ENCODE results near the gene ATXN7. TPM values are rescaled to one million over a fixed set of nuclear protein-coding genes. Genes with fewer than 3 reads are reported as not detected.

The ATXN7 gene
- total RNA-seq, 3 donors from 2014 or later: 37.4 to 56.2 (median 47.9) TPM

GRCh38 chr3:63968612-63969350 lies 105.1 kb downstream of the ATXN7 start:
- H3K27ac ChIP-seq: peak overlapping the region; percentile 70 to 75
- H3K4me1 ChIP-seq: peaks cover 0 to 32% of the 10 kb centered on the region in 2 donors
- no peaks in the 10 kb centered on the region for H3K9me3 ChIP-seq
- H3K4me3 ChIP-seq: peak overlapping the region in 2 of 3 donors; percentile 35 to 36
- TF ChIP-seq, protein P1, sequence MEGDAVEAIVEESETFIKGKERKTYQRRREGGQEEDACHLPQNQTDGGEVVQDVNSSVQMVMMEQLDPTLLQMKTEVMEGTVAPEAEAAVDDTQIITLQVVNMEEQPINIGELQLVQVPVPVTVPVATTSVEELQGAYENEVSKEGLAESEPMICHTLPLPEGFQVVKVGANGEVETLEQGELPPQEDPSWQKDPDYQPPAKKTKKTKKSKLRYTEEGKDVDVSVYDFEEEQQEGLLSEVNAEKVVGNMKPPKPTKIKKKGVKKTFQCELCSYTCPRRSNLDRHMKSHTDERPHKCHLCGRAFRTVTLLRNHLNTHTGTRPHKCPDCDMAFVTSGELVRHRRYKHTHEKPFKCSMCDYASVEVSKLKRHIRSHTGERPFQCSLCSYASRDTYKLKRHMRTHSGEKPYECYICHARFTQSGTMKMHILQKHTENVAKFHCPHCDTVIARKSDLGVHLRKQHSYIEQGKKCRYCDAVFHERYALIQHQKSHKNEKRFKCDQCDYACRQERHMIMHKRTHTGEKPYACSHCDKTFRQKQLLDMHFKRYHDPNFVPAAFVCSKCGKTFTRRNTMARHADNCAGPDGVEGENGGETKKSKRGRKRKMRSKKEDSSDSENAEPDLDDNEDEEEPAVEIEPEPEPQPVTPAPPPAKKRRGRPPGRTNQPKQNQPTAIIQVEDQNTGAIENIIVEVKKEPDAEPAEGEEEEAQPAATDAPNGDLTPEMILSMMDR (IDR thresholded peaks at IDR 0.05): no peak
- TF ChIP-seq POLR2A (IDR thresholded peaks at IDR 0.05) (no peak), POLR2AphosphoS5 (IDR thresholded peaks at IDR 0.05) (no peak)
- no peaks in the 10 kb centered on the region for H3K36me3 ChIP-seq
- H3K27me3 ChIP-seq: no peaks in the 10 kb centered on the region
- intact Hi-C loops (cut with DNase I; ENCODE audit: low total_unique reads): no loop called here
- no peak for DNase-seq (ENCODE audit: low spot score in 2 of 2)

DNA sequence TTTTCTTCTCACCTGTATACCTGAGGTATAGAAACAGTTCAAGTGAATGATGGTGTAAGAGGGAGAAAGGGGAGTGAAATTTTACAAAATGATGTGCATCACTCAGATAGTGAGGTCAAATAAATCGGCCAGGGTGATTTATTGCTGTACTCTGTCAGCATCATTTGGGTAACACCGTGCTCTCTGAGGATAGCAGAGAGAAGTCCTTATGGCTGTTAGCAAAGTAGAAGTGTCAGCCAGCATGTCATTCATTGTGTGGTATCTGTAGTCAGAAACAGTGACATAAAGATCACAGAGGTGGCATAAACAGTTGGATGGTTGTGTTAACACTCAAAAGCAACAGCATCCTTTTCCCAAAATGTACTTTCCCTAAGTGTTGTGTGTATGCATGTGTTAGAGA lies 106.2 kb downstream of the ATXN7 start:
- H3K27me3 ChIP-seq: no peaks in the 10 kb centered on the region
- H3K27ac ChIP-seq: peak overlapping the region; percentile 69 to 75
- peaks cover 0 to 25% of the 10 kb centered on the region in 2 donors for H3K4me1 ChIP-seq
- H3K9me3 ChIP-seq: no peaks in the 10 kb centered on the region
- TF ChIP-seq POLR2AphosphoS5 (IDR thresholded peaks at IDR 0.05): no peak
- no peak for TF ChIP-seq POLR2A (IDR thresholded peaks at IDR 0.05)
- TF ChIP-seq, protein P1 (IDR thresholded peaks at IDR 0.05): no peak
- no peak for DNase-seq (ENCODE audit: low spot score in 2 of 2)
- intact Hi-C loops (cut with DNase I; ENCODE audit: low total_unique reads): loop anchor here (5.0 kb wide), 1 partner anchor 52 kb away; the partner anchor contains the start of gene PSMD6
- H3K4me3 ChIP-seq: no peak overlapping the region
- no peaks in the 10 kb centered on the region for H3K36me3 ChIP-seq

DNA sequence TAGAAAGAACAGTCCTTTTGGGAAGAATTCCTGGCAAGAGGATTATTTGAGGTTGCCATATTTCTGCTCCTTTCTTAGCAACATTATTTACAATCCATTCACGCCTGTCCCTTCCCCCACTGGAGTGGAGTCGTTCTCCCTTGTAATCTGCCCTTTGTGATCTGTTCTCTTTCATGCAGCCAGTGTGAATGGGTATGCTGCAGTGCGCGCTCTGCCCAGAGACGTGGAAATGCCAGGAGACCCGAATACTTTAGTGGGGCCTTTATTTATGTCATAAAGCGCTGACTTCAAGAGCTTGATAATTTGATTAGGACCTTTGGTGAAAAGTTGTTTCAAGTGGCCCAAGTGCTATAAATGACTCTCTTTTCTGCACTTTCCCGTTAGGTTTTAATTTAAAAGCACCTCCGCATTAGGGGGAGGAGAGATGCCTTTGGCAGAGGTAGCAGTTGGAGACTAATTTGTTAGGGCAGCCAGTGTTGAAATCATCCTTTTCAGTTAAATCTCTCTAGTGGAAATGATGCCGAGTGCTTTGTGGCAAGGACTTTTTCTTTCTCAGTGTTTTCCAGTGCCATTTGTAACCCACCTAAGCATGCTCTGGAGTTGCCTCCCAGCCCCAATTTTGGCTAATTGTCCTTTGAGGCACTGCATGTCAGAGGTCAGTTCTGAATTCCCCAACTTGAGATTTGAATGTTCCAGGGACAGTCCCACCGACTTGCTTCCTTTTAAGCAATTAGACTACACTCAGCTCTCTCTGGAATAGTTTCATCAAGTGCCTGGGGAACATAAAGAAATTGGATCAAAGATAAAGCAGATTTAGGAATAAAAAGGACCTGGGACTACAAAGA lies 107.2 kb downstream of the ATXN7 start:
- H3K27me3 ChIP-seq: no peaks in the 10 kb centered on the region
- no peak for DNase-seq (ENCODE audit: low spot score in 2 of 2)
- H3K4me3 ChIP-seq: peak overlapping the region in 2 of 3 donors; percentile 13 to 29
- H3K36me3 ChIP-seq: no peaks in the 10 kb centered on the region
- peaks cover 0 to 23% of the 10 kb centered on the region in 2 donors for H3K4me1 ChIP-seq
- H3K9me3 ChIP-seq: no peaks in the 10 kb centered on the region
- no peak for TF ChIP-seq POLR2A (IDR thresholded peaks at IDR 0.05)
- no peak for TF ChIP-seq POLR2AphosphoS5 (IDR thresholded peaks at IDR 0.05)
- TF ChIP-seq, protein P1 (IDR thresholded peaks at IDR 0.05): no peak
- H3K27ac ChIP-seq: peak overlapping the region; percentile 69 to 75
- intact Hi-C loops (cut with DNase I; ENCODE audit: low total_unique reads): loop anchor here (5.0 kb wide), 1 partner anchor 51 kb away; the partner anchor contains the start of gene PSMD6

DNA sequence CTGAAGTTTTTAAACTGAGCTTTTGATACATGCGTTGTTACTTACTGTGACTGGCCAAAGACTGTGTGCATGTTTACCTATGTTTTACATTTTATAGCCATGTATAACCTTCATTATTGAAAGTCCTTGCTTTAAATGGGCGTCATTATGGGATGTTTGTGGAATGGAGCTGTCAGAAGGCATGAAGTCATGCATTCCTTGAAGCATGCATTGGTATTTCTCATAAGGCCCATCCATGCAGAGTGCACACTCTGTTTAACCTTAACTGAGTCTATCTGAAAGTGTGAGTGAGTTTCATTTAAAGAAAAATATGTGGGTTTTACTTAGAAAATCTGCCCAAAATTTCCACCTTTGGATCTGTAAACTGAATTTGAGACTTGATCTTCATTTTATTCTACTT lies 108.5 kb downstream of the ATXN7 start:
- H3K4me1 ChIP-seq: peaks cover 0 to 35% of the 10 kb centered on the region in 2 donors
- peak overlapping the region; percentile 38 to 40 for H3K27ac ChIP-seq
- intact Hi-C loops (cut with DNase I; ENCODE audit: low total_unique reads): loop anchor here (5.0 kb wide), 1 partner anchor 50 kb away; the partner anchor contains the start of gene PSMD6

More for the DNA sequence above, 108.5 kb downstream of the ATXN7 start:
- Histone ChIP-seq H3K4me3 (no peak overlapping the region), H3K36me3 (no peaks in the 10 kb centered on the region), H3K9me3 (no peaks in the 10 kb centered on the region), H3K27me3 (no peaks in the 10 kb centered on the region)
- DNase-seq (ENCODE audit: low spot score in 2 of 2): no peak
- no peak for TF ChIP-seq POLR2AphosphoS5 (IDR thresholded peaks at IDR 0.05)
- TF ChIP-seq POLR2A (IDR thresholded peaks at IDR 0.05): no peak
- TF ChIP-seq, protein P1 (IDR thresholded peaks at IDR 0.05): no peak

Data from breast epithelium (tissue), 4 donors.